CD4-positive, alpha-beta T cell treated with Interleukin-12 subunit alpha and Interleukin-12 subunit beta, for 1 hour (primary cell): Measurements from ENCODE around the gene DNAH8.
A peak's percentile ranks its signal among the peaks of the same experiment; 100 is the strongest.
"Not testable (repeated sequence)": the region's sequence is repeated elsewhere in the genome, so short reads cannot be mapped to it uniquely, and the experiment has no call there.

ENCODE experiments used
- DNase-seq: peaks from one replicate; pipeline ENCODE4 v3.0.0-alpha.2; 2020

Gene DNAH8

DNA sequence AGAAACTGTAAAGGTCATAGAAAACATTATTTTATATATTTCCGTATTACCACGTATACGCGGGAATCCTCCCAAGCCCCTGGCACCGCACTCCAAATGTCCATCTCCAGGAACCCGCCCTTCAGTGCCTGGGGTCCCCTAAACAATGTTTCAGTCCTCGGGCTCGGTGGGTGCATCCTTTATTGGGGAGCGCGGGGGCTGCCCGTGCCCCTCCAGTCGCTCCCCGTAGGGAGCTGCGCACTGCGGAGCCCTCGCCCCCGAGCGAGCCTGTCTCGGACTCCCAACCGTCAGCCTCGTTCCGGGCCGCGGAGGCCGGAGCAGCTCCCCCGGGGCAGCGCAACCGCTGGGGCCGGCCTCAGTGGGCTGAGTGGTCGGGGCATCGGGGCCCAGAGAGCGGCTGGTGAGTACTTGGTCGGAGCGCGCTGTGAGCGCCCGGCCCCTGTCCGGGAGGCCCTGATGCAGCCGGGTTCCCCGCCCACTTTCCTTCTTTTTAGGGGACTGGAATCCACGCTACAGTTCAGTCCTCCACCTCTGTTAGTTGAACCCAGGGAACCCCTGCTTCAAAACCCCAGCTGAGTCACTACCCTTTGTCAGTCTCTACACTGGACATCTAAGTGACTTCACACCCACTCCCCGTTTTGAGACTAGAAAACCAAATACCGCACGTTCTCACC, at the start of gene DNAH8:
Gene DNAH8, plus strand, starts transcription at position 296 of the 674 bp plus-strand sequence. CDS start 7,499 bp downstream, outside the sequence.
- no peak for DNase-seq

DNA sequence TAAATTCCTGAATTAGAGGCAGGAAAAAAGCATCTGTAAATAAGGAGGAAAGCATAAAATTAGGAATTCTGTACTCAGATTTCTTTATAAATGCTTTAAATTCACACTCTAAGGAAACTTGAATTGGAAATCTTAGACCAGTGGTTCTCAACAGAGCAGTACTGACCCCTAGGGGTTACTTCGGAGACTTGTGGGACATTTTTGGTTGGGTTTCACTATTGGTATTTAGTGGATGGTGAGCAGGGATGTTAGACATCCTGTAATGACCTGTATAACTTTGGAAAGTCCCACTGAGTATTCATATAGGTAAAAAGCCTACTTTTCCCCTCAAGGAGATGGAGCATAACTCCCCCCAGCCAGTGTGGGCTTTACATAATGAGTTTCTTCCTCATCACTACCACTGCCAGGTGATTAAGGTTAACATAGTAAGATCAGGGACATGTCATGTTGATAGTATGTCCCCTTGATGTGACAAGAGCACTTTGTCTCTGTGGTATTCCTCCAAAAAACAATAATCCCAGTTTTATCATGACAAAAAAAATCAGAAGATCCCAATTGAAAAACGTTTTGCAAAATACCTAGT, 43.1 kb upstream of the DNAH8 start:
- DNase-seq = peak; percentile 59

DNA sequence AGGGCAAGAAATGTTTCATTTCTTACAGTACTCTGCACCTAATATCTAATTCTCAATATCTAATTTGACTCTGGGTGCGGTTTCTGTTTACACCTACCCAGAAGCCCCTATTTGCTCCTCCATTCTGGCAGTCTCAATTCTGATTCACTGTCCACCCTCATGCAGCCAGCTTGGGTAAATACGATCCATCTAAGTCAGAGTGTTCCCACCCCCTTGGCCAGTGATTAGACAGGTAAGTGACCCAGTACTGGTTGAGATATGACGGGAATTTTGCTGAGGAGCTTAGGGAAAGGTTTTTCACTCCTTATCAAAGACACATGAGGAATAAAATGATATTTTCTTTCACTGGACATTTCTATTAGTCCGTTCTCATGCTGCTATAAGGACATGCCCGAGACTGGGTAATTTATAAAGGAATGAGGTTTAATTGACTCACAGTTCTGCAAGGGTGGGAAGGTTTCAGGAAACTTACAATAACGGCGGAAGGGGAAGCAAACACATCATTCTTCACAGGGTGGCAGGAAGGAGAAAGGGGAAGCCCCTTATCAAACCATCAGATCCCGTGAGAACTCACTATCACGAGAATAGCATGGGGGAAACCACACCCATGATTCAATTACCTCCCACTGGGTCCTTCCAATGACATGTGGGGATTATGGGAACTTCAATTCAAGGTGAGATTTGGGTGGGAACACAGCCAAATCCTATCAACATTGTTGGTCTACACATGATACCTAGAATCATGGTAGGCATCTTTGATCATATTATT, 41.5 kb upstream of the DNAH8 start:
- peak; percentile 16 for DNase-seq

- no peak for DNase-seq
Observed at GRCh38 chr6:38676236-38676973, 38.7 kb upstream of the DNAH8 start.

DNA sequence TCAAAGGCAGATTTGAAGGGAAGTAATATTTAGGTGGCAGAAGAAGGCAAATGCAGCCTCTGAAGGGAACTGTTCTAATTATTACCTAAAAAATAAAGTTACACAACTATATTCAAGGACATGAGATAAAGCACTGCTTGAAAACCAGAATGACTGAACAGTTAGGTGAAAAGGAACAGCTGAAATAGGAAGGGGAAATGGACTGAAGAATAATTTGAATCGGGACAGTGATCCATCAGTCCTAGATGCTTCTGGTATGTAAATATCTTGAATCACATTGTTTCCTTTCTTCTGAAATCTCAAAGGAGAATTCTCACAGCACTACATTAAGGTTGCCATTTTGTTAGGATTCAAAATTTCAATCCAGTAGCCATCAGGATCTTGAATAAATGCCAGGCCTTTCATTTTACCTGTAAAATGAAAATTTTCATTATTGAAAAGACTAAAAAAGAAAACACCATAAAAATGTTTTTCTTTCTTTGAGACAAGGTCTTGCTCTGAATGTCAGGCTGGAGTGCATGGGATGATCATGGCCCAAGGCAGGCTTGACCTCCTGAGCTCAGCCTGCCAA, 38.1 kb upstream of the DNAH8 start:
- no peak for DNase-seq

DNA sequence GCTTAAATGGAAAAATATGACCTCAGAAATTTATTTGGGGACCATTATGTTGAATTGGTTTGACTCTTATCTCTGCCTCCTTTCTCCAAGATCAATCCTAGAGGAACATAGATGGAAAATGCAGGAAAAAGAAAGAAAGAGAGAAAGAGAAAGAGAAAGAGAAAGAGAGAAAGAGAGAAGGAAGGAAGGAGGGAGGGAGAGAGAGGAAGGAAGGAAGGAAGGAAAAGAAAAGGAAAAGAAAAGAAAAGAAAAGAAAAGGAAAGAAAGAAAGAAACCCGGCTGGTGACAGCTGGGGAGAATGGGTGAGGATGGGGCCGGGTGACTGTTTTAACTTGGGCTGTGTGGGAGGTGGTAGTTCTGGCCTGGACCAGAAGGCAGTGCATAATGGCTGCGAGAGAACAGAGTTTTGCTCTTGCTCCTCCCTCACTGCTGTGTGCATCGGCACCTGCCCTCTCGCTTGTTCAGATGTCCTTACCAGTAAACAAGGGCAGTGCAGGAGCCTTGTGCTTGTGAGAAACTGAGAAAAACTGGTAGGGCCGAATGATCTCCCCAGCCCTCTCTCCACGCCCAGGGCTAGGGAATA, 36.8 kb upstream of the DNAH8 start:
- no peak for DNase-seq

DNA sequence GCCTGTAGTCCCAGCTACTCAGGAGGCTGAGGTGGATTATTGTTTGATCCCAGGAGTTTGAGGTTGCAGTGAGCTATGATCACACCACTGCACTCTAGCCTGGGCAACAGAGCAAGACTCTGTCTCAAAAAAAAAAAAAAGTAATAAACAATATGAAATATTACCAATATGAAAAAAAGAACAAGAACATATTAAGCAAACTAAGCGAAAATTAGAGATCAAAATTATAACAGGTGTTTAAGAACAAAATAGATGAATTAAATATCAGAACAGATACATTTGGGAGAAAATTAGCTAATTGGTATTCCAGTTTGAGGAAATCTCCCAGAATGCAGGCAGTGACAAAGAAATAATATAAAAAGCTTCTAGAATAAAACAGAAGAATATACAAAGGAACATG, 35.4 kb upstream of the DNAH8 start:
- no peak for DNase-seq

DNA sequence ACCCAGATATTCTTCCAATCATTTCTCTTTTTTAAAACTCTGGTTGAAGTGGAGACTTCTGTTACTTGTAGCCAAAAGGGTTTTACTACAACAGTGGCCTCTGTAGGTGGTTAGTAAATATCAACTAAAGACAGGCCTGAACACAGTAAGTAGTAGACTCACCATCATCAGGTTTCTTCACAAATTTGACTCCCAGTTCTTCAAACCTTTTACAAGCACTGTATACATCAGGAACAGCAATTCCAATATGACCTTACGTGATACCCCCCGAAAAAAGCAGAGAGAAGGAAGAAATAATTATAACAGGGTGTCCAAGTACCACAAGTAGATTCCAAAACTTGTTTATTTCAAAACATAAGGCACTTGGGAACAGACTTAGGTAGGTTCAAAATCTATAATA, 33.3 kb upstream of the DNAH8 start:
- DNase-seq = no peak

DNA sequence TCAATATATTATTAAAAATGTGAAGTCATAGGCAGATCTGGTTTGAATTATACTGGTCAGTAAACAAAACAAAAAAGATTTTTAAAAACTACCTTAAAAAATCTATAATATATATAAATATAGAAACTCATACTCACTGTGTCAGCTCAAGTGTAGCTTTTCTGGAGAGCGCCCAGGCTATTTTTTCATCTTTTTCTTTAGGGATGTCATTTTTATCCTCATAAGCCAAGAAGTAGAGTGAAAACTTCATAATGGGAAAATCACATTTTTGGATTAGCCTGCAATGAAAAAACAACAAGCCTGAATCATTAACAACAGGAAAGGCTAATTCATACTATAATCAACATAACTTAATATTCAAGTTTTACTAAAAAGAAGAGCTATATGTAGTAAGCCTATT, 30.9 kb upstream of the DNAH8 start:
- no peak for DNase-seq

DNA sequence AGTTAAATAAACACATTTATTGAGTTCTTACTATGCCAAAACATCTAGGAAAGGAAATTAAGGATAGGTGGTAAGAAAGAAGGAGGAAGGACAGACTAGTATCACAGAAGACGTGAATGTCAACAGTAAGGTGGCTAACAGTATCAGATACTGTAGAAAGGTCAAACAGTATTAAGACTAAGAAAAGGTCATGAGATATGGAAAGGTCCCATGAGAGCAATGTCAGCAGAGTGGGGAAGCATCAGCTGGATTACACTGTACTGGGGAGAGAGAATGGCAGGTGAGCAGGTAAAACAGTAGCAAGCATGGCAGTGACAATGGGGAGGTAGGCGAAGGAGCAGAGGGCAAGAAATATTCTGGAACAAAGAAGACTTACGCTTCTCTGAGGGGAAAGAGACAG, 30.2 kb upstream of the DNAH8 start:
- no peak for DNase-seq

DNA sequence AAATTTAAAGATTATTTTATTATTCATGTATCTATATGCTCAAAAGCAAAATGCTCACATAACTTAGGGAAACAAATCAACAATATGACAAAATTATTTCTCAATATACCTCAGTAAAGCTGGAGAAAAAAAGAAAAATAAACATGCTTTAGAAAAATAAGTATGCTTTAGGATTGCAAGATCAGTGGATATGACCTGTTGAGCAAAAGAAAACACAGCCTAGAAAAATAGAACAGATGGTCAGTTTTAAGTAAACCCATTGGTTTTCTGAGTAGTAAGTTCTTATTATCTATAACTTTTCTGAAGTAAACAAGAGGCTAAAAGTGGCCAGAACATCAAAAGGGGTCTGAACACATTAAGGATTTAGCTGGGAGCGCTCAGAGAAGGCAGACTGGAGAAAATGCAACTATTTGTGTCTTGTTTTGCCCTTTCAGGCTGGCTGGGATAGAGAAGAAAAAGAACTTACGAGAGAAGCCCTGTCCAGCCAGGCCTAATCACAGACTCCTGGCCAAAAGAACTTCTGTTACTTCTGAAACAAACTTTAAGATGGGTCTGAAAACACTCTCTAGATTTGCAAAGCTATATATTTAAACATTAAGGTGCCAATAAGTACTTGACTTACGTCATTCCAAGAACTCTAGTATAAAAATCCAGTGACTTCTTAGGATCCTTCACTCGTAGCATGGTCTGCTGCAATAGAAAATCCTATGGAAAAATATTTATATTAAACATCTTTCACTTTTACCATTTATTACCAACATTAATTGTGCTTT, 28.7 kb upstream of the DNAH8 start:
- DNase-seq = no peak

DNA sequence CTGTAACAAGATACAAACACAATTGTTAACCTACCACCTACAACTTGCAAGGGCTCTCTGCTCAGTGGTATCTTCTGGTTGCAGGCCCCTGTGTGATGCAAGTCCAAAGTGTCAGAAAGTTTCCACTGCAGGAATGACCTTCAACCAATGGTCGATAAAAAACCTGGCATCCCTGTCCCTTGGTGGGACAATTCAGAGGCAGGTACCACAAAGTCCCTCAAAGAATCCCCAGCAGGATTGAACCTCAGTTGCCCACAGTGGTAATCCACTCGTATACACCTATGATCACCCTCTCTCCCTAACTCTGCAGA, 28.1 kb upstream of the DNAH8 start:
- DNase-seq = no peak

GRCh38 chr6:38687549-38687948, 27.6 kb upstream of the DNAH8 start:
- no peak for DNase-seq

- DNase-seq = no peak
Observed at GRCh38 chr6:38688579-38689087, 26.5 kb upstream of the DNAH8 start.

GRCh38 chr6:38695227-38695900, 19.7 kb upstream of the DNAH8 start:
- DNase-seq = no peak

DNA sequence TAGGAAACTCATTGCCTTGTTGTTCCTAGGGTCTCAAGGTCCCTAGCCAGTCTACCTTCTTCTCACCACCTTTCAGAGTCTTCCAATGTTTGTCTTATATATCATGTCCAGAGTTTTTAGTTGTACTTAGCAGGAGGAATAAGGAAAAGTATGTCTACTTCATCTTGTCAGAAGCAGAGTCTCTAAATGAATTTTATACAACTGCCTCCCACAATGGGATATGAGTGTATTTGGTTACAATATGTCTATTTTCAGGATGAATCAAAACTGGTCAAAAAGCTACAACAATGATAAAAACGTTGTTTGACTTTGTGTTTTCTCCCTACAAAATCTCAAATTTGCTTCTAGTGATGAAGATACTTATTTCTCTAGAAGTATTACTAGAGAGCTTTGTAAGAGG, 19.2 kb upstream of the DNAH8 start:
- no peak for DNase-seq

- no peak for DNase-seq
Observed at GRCh38 chr6:38696345-38696744, 18.8 kb upstream of the DNAH8 start.

DNA sequence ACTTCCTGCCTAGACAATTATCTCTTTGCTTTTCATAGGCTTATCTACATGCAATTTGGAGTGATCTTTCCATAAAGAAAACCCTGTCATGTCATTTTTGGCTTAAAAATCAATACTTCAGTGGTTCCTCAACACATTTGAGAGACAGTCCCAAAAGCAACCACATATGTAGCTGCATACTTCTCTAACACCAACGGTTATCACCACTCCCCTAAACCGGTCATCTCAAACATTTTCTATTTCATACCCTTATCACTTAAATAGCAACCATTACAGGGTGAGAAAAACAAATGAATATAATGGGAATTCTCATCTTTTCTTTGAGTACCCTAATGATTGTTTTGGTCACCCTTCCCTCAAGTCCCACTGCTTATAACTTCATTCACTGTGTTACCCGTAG, 17.3 kb upstream of the DNAH8 start:
- no peak for DNase-seq

GRCh38 chr6:38699702-38700101, 15.4 kb upstream of the DNAH8 start:
- DNase-seq = not testable (repeated sequence)

- DNase-seq = no peak
Observed at GRCh38 chr6:38701551-38701950, 13.6 kb upstream of the DNAH8 start.
